ENCODE results near the gene UBA3.

- no peak for TF ChIP-seq POLR2A (IDR thresholded peaks at IDR 0.05)
- TF ChIP-seq, protein P1, sequence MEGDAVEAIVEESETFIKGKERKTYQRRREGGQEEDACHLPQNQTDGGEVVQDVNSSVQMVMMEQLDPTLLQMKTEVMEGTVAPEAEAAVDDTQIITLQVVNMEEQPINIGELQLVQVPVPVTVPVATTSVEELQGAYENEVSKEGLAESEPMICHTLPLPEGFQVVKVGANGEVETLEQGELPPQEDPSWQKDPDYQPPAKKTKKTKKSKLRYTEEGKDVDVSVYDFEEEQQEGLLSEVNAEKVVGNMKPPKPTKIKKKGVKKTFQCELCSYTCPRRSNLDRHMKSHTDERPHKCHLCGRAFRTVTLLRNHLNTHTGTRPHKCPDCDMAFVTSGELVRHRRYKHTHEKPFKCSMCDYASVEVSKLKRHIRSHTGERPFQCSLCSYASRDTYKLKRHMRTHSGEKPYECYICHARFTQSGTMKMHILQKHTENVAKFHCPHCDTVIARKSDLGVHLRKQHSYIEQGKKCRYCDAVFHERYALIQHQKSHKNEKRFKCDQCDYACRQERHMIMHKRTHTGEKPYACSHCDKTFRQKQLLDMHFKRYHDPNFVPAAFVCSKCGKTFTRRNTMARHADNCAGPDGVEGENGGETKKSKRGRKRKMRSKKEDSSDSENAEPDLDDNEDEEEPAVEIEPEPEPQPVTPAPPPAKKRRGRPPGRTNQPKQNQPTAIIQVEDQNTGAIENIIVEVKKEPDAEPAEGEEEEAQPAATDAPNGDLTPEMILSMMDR (IDR thresholded peaks at IDR 0.05): no peak
Observed at GRCh38 chr3:69032737-69033136, 47.4 kb downstream of the UBA3 start.
